Natural killer cell (primary cell): ENCODE results near the gene GRAMD4. TPM values are rescaled to one million over a fixed set of nuclear protein-coding genes. Genes with fewer than 3 reads are reported as not detected.

Experiments used
- ATAC-seq, 3 donors: fragments of 150-1000 bp in 2 of 3; fragments of 200-7000 bp in 1 of 3; cut with Tn5 transposase; 1 replicate in 1 of 3; 2 replicates in 2 of 3; pipeline ENCODE4 v1.10.0; 2021; ENCODE audit warnings: mild to moderate bottlenecking in 2 of 3, moderate library complexity in 2 of 3
- DNase-seq, 2 donors: peaks; one replicate each; pipeline versions ENCODE4 v3.0.0 to v3.0.0-alpha.2; 2013 to 2021; ENCODE audit warnings: mixed read lengths in 1 of 2
- H3K27ac ChIP-seq: one replicate; pipeline ENCODE4 v1.5.1; 2013; ENCODE audit warnings: mild to moderate bottlenecking, low read length
- H3K27me3 ChIP-seq: one replicate; pipeline ENCODE4 v1.6.1; 2013; ENCODE audit warnings: low read length; ENCODE audit not compliant: control insufficient read depth, insufficient read depth
- H3K36me3 ChIP-seq: one replicate; pipeline ENCODE4 v1.6.1; 2013; ENCODE audit warnings: low read length; ENCODE audit not compliant: control insufficient read depth, insufficient read depth
- H3K4me1 ChIP-seq: one replicate; pipeline ENCODE4 v1.6.1; 2013; ENCODE audit warnings: low read length; ENCODE audit not compliant: control insufficient read depth, insufficient read depth
- H3K4me3 ChIP-seq: one replicate; pipeline ENCODE4 v1.5.1; 2013; ENCODE audit warnings: low read length
- H3K9me3 ChIP-seq: one replicate; pipeline ENCODE4 v1.6.1; 2013; ENCODE audit warnings: low read length; ENCODE audit not compliant: control insufficient read depth, insufficient read depth
- H3K27ac Mint-ChIP-seq, 2 donors: one replicate each; pipeline ENCODE4 v1.8.0; 2022; ENCODE audit warnings: mild to moderate bottlenecking in 2 of 2, mixed read lengths in 2 of 2, moderate library complexity in 1 of 2
- H3K27me3 Mint-ChIP-seq, 2 donors: one replicate each; pipeline ENCODE4 v1.8.0; 2022; ENCODE audit warnings: low read depth in 2 of 2, mixed read lengths in 2 of 2
- H3K36me3 Mint-ChIP-seq: one replicate; pipeline ENCODE4 v1.8.0; 2022; ENCODE audit warnings: mixed read lengths
- H3K4me1 Mint-ChIP-seq, 2 donors: one replicate each; pipeline ENCODE4 v1.8.0; 2022; ENCODE audit warnings: mixed read lengths in 2 of 2
- H3K4me3 Mint-ChIP-seq: one replicate; pipeline ENCODE4 v1.8.0; 2022; ENCODE audit warnings: mild to moderate bottlenecking, moderate library complexity, mixed read lengths
- H3K9me3 Mint-ChIP-seq, 2 donors: one replicate each; pipeline ENCODE4 v1.8.0; 2022; ENCODE audit warnings: mixed read lengths in 2 of 2
- CTCF ChIP-seq: fragments of 200-600 bp; IDR thresholded peaks from one replicate; pipeline ENCODE4 v1.8.0; 2022; ENCODE audit warnings: antibody characterized with exemption
- WGBS: methylation state at CpG from one replicate; pipeline ENCODE4 v1.1.7; 2013; ENCODE audit warnings: missing lambda C conversion rate; ENCODE audit not compliant: insufficient coverage; 5-methylcytosine and 5-hydroxymethylcytosine counted together
- intact Hi-C: fragments of 100-400 bp; cut with micrococcal nuclease; formaldehyde crosslinking; loops from one replicate; pipeline ENCODE4 v1.14.2; 2022
- total RNA-seq, 4 donors: library from RNA; stranded (reverse); fragments of 120-200 nt in 1 of 4; gene quantifications; one replicate each; pipeline versions ENCODE4 v1.2.3 to v1.2.4, GENCODE V29; 2013 to 2022

GRAMD4 gene
- total RNA-seq, 3 donors from 2014 or later (not counting 1 experiment from before 2014, with no cell fraction given) = 30.0 to 78.5 (median 41.6) TPM

DNA sequence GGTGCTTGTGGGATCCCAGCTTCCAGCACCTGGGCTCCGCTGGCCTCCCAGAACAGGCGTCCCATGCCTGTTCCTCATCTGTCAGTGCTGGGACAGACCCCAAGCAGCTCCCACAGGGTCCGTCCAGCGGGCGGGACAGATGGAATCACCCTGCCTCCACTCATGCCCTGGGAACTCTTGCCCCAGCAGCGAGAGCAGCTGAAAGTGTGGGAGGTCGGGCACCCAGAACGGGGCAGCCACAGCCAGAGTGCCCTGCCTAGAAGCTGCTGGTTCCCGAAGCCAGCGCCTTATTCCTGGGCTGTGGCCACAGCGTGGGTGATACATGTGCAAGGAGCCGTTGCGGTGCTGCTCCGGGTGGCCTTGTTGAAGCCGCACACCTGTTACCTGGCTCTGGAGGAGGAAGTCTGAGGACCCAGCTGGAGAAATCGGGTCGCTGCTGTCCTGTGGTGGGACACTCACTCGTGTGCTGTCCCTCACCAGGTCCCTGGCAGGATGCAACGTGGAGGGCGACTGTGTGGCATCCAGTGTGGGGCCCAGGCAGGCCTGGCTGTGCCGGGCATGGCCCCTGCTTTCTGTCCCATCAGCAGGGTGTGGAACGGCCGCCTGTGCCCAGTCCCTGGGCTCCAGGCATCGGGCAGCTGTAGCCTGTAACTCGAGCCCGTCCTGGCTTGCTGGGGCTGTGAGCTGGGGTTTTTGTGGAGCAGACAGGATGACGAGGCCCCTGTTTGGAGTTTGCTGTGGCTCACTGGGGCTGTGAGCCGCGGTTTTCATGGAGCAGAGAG is 16.2 kb downstream of the GRAMD4 start:
- H3K36me3 ChIP-seq = peaks cover 2% of the 10 kb centered on the region
- intact Hi-C loops = no loop called here
- no peaks in the 10 kb centered on the region for H3K27me3 Mint-ChIP-seq
- H3K36me3 Mint-ChIP-seq = no peaks in the 10 kb centered on the region
- H3K27ac ChIP-seq = no peak overlapping the region
- no peak for ATAC-seq
- no peak overlapping the region for H3K4me3 Mint-ChIP-seq
- H3K4me3 ChIP-seq = no peak overlapping the region
- H3K27ac Mint-ChIP-seq = no peak overlapping the region
- no peaks in the 10 kb centered on the region for H3K27me3 ChIP-seq
- no peaks in the 10 kb centered on the region for H3K4me1 ChIP-seq
- peaks cover 7 to 13% of the 10 kb centered on the region in 2 donors for H3K4me1 Mint-ChIP-seq
- H3K9me3 ChIP-seq = no peaks in the 10 kb centered on the region
- WGBS = 91% methylated on average over 29 of the region's 29 CpGs
- no peaks in the 10 kb centered on the region for H3K9me3 Mint-ChIP-seq
- TF ChIP-seq CTCF = no peak
- DNase-seq = no peak

- intact Hi-C loops = no loop called here
- H3K4me3 ChIP-seq = no peak overlapping the region
- H3K36me3 ChIP-seq = no peaks in the 10 kb centered on the region
- no peaks in the 10 kb centered on the region for H3K9me3 Mint-ChIP-seq
- no peaks in the 10 kb centered on the region for H3K36me3 Mint-ChIP-seq
- TF ChIP-seq CTCF = no peak
- peaks cover 11 to 22% of the 10 kb centered on the region in 2 donors for H3K4me1 Mint-ChIP-seq
- no peaks in the 10 kb centered on the region for H3K27me3 ChIP-seq
- WGBS = 95% methylated on average over 21 of the region's 21 CpGs
- ATAC-seq (no peak), DNase-seq (no peak)
- H3K27ac Mint-ChIP-seq = no peak overlapping the region
- H3K9me3 ChIP-seq = no peaks in the 10 kb centered on the region
- no peaks in the 10 kb centered on the region for H3K27me3 Mint-ChIP-seq
- H3K27ac ChIP-seq = no peak overlapping the region
- no peaks in the 10 kb centered on the region for H3K4me1 ChIP-seq
- no peak overlapping the region for H3K4me3 Mint-ChIP-seq
Observed at GRCh38 chr22:46637711-46638600, 17.8 kb downstream of the GRAMD4 start.

- 78% methylated on average over 18 of the region's 18 CpGs for WGBS
- Mint-ChIP-seq H3K9me3 (peaks cover 0 to 3% of the 10 kb centered on the region in 2 donors), H3K4me1 (peaks cover 11 to 27% of the 10 kb centered on the region in 2 donors), H3K27ac (no peak overlapping the region), H3K4me3 (no peak overlapping the region), H3K27me3 (no peaks in the 10 kb centered on the region), H3K36me3 (no peaks in the 10 kb centered on the region)
- Histone ChIP-seq H3K36me3 (no peaks in the 10 kb centered on the region), H3K27me3 (no peaks in the 10 kb centered on the region), H3K27ac (no peak overlapping the region), H3K4me3 (no peak overlapping the region), H3K9me3 (no peaks in the 10 kb centered on the region), H3K4me1 (no peaks in the 10 kb centered on the region)
- DNase-seq (peak in 1 of 2 donors; percentile 29), ATAC-seq (peak; percentile 26 to 51 (median 38))
- TF ChIP-seq CTCF = no peak
- intact Hi-C loops = no loop called here
Observed at GRCh38 chr22:46638601-46639431, 18.6 kb downstream of the GRAMD4 start.
